Ramos (cell line): Measurements from ENCODE around the gene GLYR1.

Experiments used
- in situ Hi-C: fragments of 300-500 bp; cut with MboI; formaldehyde crosslinking; loops from one replicate; pipeline ENCODE4 v1.14.3; 2022; ENCODE audit warnings: low sequenced_read_pairs; ENCODE audit not compliant: unreplicated experiment

Gene GLYR1

DNA sequence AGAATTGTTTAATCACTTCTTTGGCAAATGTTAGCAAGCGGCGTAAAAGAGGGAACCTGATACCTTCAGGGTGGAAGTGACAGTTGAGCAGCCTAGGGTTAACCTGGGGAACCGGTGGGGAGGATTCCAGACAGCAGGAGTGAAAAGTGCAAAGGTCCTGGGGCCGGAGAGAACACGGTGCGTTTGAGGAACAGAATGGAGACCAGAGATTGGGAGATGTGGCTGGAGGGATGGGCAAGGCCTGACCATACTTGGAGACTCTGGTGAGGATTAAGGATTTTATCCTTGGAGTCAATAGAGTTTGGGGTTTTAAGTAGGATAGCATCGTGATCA lies 77.8 kb downstream of the GLYR1 start:
- in situ Hi-C loops, result no loop called here

DNA sequence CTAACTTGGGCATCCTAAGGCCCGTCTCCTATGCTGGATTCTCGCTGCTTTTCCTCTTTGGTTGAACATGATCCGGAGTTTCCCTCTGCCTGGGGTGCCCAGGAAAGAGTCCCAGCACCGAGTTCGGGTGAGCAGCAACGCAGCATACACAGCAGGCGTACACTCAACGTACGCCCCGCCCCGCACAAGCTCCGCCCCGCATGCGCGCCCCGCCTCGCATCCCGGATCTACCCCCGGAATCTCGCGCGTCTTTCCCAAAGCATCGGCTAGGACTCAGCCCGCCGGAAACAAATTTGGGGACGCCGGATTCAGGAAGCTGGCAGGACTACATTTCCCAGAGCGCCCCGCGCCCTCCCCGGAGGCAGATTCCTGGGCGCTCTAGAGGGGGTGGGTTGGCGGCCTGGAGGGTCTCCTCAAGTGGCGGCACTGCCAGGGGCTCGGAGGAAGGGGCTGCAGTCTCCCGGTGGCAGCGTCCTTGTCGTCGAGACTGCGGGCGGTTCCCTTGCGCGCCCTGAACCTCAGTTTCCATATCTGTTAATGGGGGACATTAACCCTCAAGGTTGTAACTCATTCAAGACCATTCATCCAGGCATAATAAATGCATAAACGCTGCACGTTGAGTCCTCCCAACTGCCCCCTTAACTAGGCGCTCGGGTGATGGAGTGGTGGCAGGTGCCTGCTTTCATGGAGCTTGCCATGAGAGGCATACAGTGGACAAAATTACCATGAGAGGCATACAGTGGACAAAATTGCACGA lies 78.4 kb downstream of the GLYR1 start:
- in situ Hi-C loops, result no loop called here

DNA sequence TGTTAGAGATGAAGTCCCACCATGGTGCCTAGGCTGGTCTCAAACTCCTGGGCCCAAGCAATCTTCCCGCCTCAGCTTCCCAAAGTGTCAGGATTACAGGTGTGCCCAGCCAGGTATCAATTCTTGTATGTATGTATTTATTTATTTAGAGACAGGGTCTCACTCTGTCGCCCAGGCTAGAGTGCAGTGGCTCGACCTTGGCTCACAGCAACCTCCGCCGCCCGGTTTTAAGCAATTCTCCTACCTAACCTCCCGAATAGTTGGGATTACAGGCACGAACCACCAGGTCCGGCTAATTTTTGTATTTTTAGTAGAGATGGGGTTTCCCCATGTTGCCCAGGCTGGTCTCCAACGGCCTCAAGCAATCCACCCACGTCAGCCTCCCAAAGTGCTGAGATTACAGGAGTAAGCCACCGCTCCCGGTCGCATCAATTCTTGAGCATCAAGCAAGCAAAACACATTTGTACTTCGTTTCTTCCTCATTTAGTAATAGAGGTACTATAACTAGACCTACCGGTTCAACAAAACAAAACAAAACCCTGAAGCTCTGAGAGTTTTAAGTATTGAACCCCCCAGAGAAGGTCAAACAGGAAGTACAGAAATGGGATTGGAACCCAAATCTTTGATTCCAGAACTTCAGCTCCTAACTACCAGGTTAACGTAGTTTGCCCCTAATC lies 79.1 kb downstream of the GLYR1 start:
- in situ Hi-C loops, result no loop called here

- in situ Hi-C loops, result no loop called here
These were observed 80.0 kb downstream of the GLYR1 start, which contains the start of gene ZNF500 for GRCh38 chr16:4766875-4767628. Gene ZNF500 (minus strand): TSS chr16:4767162. CDS start chr16:4765978, 1,184 bp downstream.

GRCh38 chr16:4765511-4766474 lies 81.3 kb downstream of the GLYR1 start:
- in situ Hi-C loops, result no loop called here

GRCh38 chr16:4763791-4764190 lies 83.3 kb downstream of the GLYR1 start:
- in situ Hi-C loops, result no loop called here

GRCh38 chr16:4762205-4762604 lies 84.9 kb downstream of the GLYR1 start:
- in situ Hi-C loops, result no loop called here

DNA sequence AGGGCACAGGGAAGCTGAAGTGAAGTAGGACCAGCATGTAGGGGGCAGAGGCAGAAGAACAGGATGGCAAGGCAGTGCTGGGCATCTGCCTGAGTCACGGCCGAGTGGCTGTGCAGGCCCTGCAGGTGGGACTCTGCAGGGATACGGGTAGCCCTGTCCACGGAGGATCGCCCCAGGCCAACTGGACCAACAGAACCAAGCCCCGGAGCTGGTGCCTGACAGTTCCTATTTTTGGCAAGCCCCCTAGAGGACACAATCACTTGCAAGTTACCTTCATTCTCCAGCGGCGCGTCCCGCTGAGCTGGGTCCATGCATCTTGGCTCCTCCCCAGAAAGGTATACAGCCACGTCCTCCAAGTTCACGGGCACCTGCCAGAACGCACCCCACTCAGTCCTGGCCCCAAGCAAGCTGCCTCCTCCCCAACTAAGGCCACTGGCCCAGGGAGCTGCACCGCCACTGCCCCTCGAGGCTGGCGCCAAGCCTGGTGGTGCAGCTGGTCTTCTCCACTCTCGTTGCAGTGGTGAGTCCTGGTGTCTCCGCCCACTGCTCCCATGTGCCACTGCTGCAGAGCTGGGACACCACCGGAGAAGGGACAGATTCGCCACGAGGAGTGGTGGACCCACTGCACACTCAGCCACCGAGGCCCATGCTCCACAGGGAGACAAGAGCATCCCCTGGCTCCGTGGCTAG lies 86.7 kb downstream of the GLYR1 start:
- in situ Hi-C loops, result no loop called here

- in situ Hi-C loops, result no loop called here
These were observed 91.4 kb downstream of the GLYR1 start for GRCh38 chr16:4755687-4756086.

- in situ Hi-C loops, result no loop called here
These were observed 92.2 kb downstream of the GLYR1 start for GRCh38 chr16:4754865-4755264.

DNA sequence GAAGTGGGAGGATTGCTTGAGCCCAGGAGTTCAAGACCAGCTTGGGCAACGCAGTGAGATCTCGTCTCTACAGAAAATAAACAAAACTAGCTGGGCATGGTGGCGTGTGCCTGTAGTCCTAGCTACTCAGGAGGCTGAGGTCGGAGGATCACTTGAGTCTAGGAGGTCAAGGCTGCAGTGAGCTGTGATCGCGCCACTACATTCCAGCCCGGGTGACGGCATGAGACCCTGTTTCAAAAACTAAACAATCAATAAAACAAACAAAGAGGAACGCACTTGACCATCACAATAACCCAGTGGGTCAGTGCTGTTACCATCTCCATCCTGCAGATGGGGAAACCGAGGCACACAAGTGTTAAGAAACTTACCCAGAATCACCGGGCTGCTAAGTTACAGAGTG lies 93.9 kb downstream of the GLYR1 start:
- in situ Hi-C loops, result no loop called here
